GM11168 (cell line): ENCODE results near the gene KRAS.

Experiments used
- in situ Hi-C: fragments of 300-500 bp; cut with MboI; formaldehyde crosslinking; loops from one replicate; pipeline ENCODE4 v1.12.0; 2022; ENCODE audit warnings: low sequenced_read_pairs; ENCODE audit not compliant: unreplicated experiment

KRAS gene

DNA sequence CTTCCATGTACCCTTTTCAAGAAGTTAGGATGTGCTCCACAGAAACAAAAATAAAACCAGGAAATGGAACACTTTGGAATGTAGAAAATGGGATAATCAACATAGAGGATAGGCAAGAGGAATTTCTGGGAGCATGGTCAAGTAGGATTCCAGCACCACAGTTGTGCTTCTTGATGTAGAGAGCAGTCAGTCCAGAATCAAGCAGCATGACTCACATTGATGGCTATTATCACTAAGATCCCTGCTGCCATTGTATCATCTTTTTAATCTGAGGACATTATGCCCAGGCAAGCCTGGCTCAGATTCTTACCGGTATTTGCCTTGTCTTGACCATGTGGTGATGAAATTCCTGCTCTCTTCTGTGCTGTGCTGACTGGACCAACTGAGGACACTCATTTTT lies 50.0 kb downstream of the KRAS start:
- in situ Hi-C loops, result no loop called here

- in situ Hi-C loops, result no loop called here
These were observed 53.1 kb downstream of the KRAS start for GRCh38 chr12:25197608-25198007.

- in situ Hi-C loops, result no loop called here
These were observed 55.4 kb downstream of the KRAS start, which contains the start of the genes DNAI7 and ETFRF1 for GRCh38 chr12:25195056-25195971. Gene DNAI7, minus strand, starts transcription at chr12:25195160. Its CDS starts 82 bp downstream, at chr12:25195078. Gene ETFRF1, plus strand, starts transcription at chr12:25195237. Its CDS starts 8,720 bp downstream, at chr12:25203957.

- in situ Hi-C loops, result no loop called here
These were observed 56.0 kb downstream of the KRAS start for GRCh38 chr12:25194722-25195055.

GRCh38 chr12:25194214-25194613 lies 56.5 kb downstream of the KRAS start:
- in situ Hi-C loops, result no loop called here

DNA sequence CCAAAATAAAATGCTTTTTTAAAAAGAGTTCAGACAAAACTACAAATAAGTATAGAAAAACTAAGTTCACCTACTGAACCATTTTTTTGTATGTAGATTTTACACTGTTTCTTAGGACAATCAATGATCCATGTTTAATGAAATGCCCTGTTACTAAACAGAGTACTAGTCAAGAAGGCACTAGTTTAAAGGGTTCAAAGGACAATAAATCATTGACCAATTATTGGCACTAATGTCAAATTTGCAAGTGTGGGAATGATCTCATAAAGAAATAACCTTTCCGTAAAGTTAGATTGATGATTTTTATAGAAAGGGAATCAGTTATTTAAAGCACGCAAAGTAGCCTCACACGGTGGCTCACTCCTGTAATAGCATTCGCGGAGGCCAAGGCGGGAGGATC lies 59.9 kb downstream of the KRAS start:
- in situ Hi-C loops, result no loop called here

GRCh38 chr12:25189656-25190055 lies 61.1 kb downstream of the KRAS start:
- in situ Hi-C loops, result no loop called here

GRCh38 chr12:25187781-25188180 lies 62.9 kb downstream of the KRAS start:
- in situ Hi-C loops, result no loop called here

GRCh38 chr12:25186788-25187402 lies 63.8 kb downstream of the KRAS start:
- in situ Hi-C loops, result no loop called here

GRCh38 chr12:25186038-25186787 lies 64.5 kb downstream of the KRAS start:
- in situ Hi-C loops, result no loop called here

- in situ Hi-C loops, result no loop called here
These were observed 66.6 kb downstream of the KRAS start for GRCh38 chr12:25184132-25184531.

DNA sequence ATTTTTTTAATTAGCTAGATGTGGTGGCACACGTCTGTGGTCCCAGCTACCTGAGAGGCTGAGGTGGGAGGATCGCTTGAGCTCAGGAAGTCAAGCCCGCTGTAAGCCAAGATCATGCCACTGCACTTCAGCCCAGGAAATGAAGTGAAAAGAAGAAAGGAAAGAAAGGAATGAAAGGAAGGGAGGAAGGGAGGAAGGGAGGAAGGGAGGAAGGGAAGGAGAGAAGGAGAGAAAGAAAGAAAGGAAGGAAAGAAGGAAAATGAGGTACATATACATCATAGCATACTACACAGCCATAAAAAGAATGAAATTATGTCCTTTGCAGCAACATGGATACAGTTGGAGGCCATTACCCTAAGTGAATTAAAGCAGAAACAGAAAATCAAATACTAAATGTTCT lies 68.0 kb downstream of the KRAS start:
- in situ Hi-C loops, result no loop called here

- in situ Hi-C loops, result no loop called here
These were observed 87.9 kb downstream of the KRAS start for GRCh38 chr12:25162866-25163265.

- in situ Hi-C loops, result no loop called here
These were observed 94.7 kb downstream of the KRAS start for GRCh38 chr12:25156061-25156460.

- in situ Hi-C loops, result no loop called here
These were observed 95.6 kb downstream of the KRAS start for GRCh38 chr12:25155022-25155576.
